Activated T-helper 9 cell treated with anti-CD3 and anti-CD28 coated beads, Interleukin-2, amount 50 U/mL, for 16 hours (primary cell): Measurements from ENCODE around the gene SLC24A5.
A peak's percentile ranks its signal among the peaks of the same experiment; 100 is the strongest.

Source experiments
- DNase-seq: peaks from one replicate; pipeline ENCODE4 v3.0.0-alpha.2; 2020; ENCODE audit warnings: low read depth

Gene SLC24A5

DNA sequence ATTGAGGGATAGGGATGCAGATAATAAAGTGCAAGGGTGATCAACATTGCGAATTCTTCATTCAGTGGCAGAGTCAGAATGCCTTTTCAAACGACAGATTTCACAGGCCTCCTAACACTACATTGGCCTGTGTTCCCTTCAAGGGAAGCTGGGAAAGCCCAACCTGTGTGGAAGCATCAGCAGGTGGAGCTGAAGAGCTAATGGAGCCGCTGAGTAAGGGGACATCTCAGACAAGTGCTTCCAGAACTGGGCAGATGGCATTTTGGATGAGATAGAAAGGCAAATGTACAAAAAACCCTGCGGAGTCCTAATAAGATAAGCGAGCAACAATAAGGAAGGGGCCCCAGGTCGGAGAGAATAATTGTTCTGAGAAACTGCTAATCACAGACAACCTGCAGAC is 8.5 kb upstream of the SLC24A5 start:
- no peak for DNase-seq

DNA sequence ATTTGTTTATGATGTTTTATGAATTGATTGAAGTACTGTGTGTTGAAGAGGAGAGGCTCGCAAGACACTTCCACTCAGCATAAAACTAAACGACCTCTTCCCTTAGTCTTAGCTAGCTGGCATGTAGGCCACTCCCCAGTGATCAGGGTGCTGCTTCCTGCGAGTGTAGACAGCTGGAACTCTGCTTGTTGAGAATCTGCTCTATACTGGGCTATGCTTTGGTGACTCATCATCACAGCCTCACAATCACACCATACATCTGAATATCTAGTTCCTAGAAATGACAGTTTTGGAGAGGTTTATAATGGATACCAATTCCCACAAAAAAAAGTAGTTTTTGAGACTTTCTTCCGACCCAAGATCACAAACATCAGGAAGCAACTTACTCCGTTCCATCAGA is 1.5 kb upstream of the SLC24A5 start:
- DNase-seq = no peak

DNA sequence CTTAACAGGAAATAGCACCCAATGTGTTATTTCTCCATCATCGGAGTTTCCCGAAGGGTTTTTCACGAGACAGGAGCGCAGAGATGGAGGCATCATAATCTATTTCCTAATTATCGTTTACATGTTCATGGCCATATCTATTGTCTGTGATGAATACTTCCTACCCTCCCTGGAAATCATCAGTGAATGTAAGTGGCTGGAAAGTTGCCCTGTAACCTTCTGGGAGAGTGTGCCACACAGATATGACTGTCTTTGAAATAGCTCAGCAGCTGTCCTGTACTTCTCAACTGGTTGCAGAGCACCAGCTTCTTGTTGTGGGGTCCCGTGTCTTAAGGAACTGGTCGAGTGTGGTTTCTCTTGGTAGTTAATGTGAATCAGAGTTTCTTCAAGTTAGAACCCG is 1.1 kb downstream of the SLC24A5 start:
- DNase-seq = no peak

DNA sequence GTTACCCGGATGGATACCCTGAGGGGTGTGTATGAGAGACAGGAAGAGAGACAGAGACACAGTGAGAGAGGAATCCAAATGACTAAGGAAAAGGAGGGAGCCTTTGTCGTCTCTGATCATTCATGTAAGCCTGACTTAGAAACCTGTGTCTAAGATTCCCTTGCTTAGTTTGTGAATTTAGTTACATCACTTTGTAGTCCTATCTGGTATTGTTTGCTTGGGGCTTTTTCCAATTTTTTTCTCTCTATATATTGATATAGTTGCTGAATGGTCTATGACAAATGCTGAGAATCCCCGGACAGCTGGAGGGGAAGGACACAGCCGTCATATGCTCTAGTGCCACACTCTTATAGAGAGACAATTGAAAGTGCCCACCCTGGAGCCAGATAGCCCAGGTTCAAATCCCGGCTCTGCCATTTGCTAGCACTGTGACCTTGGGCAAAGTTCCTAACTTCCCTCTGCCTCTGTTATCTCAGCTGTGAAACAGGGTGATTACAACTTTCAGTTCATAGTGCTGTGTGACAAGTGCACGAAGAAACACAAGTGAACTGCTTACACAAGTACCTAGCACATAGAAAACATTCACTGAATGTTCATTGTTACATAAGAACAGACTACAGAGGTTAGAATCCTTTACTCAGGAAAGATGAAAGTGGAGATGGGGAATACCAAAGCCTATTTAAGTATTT is 6.0 kb downstream of the SLC24A5 start:
- DNase-seq = no peak

DNA sequence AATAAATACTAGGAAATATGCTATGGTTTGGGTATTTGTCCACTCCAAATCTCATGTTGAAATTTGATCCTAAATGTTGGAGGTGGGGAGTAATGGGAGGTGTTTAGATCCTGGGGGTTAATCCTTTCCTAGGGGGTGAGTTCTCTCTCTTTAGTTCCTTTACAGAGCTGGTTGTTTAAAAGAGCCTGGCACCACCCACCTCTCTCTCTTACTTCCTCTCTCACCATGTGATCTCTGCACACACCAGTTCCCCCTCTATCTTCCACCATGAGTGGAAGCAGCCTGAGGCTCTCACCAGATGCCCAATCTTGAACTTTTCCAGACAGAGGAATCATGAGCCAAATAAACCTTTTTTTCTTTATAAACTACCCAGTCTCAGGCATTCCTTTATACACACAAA is 10.5 kb downstream of the SLC24A5 start:
- DNase-seq = no peak

DNA sequence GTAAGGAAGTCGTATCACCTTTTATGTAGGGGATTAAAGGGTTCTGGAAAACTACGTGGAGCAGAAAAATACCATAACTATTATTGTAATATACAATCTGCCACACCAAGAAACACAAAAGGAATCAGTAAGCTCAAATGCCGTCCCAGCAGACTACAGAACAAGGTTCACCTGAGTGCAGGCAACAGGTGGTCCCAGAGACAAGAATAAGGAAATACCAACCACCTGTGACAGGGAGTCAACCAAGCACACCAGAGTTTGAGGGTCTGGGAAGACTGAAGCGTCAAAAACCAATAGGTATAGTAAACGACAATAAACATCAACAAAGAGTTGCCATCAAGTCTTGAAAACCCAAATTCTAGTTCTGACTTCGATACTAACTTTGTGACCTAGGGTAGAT is 12.1 kb downstream of the SLC24A5 start:
- DNase-seq = no peak

DNA sequence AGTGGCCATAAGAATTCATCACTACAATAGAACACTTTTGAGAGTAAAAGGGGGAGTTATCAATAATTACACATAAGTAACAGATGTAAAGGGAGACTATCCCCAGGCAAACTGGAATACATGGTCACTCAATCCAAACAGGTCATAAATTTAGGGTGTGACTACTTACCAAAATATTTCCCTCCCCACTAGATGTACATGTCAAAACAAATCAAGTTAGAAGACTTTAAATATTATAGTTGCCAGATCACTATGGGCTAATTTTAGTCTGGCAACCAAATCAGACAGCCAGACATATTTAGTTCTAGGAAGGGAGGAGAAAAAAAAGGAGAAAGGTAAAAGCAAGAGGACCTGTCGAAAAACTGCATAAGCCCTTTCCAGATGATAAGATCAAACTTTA is 23.1 kb downstream of the SLC24A5 start:
- no peak for DNase-seq

DNA sequence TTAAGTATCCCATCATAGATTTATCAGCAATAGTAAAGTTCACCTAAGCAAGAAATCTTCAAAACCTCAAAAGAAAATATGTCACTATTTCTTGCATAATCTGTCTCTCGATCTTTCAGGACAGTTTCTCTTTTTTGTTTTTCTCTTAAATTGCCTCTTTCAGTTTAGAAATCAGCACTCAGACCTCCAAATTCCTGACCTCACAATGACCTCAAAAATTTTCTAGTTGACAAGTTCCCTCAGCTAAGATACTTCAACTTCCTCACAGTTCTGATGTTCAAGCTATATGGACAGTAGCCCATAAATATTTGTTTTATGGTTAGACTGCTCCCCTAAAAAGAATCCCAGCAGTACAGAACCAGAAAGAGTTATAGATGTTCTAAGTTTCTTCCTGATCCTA is 24.1 kb downstream of the SLC24A5 start:
- no peak for DNase-seq

DNA sequence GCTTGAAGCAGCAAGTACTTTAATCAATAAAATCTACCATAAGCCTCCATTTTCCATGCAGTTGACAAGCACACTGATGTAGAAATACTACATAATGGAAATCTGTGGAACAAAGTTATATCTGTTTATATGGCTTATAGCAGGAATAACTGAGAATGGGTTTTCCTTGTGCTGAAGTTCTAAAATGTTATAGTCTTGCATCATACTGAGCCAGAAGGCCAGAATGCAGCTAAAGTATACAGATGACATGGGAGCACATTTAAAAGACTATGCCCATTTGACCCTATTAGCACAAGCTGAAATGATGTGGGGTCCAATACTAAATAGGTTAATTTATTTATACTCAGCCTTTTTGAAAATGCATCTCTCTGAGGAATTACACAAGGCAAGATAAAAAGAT is 25.1 kb downstream of the SLC24A5 start:
- no peak for DNase-seq

DNA sequence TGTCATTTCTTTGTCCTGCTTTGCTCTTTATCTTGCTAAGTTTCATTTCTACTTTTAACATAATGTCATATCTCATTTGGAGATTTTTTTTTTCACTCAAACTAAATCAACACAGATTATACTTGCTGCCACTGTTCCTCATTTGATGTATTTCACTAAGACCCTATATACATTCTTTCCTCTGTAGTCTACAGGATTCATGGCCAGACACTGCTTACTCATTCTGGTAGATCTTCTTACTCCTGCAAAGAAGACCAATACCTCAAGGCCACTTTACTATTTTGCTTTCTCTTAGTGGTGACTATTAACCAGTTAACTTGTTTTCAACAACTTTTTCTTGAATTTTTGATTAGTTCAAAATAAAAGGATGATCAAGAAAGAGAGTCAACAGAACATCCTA is 26.6 kb downstream of the SLC24A5 start:
- no peak for DNase-seq

DNA sequence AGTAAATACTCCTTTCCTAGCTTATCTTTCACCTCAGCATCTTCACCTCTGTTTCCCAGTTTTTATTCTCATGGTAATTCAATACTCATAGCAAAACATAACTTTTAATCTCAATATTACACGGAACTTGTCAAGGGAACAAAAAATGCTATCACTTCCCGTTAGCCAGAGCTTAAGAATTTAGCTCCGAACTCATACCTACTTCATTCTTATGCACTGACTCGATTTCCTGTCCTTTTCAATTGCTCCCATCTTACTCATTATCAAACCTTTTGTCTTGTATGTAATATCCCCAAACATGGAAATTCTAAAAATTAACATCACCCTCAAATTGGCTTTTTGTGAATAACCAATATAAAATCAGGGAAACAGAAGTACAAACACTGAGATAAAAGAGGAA is 29.1 kb downstream of the SLC24A5 start:
- DNase-seq = no peak

DNA sequence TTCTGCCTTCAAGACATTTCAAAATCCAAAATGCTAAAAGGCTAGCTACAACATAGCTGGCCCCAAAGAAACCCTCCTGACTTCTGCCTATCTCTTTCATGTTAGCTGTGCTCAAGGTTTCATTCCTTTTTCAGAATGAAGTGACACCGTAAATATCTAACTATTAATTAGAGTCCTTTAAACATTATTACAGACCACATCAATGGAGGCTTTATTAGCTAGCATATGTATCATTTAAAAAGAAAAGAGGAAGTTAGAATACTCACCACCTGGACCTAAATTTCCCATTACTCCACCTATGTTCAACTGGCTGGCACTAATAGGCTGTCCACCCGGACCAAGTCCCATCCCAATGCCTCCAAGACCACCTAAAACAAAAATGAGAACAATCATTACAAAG is 32.7 kb downstream of the SLC24A5 start:
- no peak for DNase-seq

DNA sequence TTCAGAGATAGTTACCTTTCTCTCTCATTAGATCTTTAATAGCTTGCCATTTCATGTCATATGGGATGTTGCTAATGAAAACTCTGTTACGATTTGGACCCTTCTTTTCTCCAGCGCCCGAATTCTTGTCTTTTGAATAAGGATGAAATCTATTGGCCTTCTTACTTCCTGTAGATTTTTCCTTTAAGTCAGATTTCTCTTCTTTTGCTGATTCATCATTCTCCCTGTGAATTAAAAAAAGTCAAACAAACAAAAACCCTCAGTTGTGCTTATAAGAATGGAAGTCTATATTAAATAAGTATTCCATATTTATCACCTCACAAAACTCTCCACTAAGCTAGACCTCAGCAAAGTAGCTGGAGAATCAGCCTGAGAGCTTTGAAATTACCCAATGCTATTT is 47.8 kb downstream of the SLC24A5 start:
- no peak for DNase-seq

DNA sequence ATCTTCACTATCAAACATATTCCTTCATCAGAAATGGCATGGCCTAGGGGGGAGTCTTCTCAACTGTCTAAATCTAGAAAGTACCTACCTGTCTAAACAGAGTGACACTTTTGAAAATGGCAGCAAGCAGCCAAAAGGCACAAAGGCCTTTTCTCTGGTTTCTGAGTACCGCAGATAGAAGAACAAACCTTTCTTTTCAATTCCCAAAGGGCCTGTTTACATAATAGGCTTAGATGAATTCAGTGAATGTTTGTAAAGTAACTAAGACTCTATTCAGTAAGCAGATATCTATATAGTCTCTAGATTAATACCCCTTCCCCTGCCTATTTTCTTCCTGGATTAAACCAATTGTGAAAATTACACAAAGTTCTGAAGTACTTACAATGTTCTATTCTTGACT is 50.2 kb downstream of the SLC24A5 start:
- DNase-seq = no peak

DNA sequence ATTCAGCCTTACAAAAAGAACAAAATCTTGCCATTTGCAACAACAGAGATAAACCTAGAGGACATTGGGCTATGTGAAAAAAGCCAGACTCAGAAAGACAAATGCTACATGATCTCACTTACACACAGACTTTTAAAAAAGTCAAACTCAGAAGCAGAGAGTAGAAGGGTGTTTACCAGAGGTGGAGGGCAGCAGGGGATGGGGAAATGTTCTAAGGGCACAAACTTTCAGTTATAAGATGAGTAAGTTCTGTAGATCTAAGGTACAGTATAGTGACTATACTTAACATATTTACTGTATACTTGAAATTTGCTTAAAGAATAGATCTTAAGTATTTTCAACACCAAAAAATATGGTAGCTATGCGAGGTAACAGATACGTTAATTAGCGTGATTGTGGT is 54.3 kb downstream of the SLC24A5 start:
- DNase-seq = no peak

DNA sequence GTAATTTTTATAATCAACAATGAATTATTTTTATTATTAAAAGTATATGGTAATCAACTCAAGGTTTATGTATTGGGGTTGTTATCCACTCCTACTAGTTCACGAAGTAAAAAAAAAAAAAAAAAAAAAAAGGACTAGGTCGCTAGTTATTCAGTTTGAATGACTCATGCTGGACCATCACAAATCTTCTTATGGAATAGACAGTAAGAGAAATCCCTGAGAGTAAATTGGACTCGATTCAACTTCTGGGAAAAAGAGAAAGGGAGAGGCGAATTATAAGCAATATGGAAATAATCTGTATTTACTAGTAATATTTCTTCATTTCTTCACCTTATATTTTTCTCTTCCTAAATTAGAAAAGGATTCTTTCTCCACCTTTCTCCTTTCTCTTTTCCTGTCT is 55.3 kb downstream of the SLC24A5 start:
- DNase-seq = no peak

DNA sequence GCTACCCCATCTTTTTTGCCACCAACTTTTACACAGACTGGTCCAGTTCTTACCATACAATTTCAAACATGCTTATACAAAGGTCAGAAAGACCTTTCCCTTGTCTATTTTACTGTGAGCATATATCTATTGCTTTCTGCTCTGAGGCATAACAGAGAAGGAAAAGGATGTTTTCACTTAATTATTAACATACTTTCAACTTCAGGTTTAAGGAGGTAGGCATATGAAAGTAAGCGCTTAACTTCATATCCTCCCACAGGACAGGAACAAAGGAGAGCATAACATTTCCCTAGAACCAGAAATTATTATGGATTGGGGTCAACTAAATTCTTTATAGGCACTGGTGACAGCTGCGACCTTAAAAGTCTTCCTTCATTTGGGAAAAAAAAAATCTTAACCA is 56.2 kb downstream of the SLC24A5 start:
- DNase-seq = no peak

DNA sequence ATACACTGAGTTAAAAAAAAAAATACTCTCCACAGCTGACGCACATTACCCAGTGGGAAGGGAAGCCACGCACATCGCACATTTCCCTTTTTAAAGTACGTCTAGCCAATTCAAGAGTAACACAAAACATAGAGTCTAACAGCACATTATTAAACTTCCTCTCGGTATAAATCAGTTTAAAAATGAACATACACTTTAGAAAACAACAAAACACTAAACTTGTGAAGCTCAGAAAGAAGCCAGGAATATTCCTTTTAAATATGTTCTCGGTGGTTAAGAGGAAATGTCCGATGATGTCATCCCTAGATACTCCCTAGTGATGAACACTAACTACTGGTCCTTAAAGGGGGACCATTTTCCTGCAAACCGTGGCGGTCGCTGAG is 56.6 kb downstream of the SLC24A5 start:
- no peak for DNase-seq

DNA sequence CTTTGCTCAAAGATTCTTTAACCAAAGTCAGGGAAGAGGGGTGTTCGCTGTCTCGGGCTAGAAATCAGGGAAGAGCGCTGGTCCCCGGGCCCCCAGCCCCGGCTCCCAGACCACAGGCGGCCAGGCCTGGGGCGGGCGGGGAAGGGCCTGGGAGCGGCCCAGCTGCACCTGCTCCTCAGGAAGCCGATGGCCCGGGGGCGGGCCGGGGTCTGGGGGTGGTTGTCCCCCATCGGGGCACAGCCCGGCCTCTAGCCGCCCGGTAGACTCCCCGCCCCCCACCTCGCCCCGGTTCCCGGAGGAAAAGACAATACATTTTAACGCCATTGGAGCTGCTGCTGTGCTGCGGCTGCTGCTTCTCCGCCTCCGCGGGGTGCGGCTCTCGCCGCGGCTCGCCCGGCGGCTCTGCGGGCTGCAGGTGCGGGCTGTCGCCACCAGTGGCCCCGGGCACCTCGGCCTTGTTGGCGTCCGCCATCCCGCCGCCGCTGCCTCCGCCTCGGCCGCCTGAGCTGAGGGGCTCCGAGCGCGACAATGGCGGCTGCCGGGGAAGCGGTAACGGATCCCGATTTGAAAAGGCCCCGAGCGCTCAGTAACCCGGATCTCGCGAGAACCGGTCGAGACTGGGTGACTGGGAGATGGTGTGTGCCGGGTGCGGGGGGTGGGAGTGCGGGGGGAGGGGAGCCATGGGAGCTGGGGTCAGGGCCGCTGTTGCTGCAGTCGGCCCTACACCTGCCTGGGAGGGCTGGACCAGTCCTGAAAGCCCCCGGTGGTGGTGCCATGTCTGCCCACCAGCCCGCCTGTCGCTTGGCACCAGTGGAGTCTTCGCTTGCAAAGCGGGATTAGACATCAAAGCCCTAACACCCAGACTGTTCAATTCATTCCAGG is 57.2 kb downstream of the SLC24A5 start, which contains the start of gene MYEF2:
MYEF2 (minus strand) TSS at position 530 of the 882 bp plus-strand sequence; CDS start at position 472, 58 bp downstream.
- DNase-seq = peak; percentile 32

DNA sequence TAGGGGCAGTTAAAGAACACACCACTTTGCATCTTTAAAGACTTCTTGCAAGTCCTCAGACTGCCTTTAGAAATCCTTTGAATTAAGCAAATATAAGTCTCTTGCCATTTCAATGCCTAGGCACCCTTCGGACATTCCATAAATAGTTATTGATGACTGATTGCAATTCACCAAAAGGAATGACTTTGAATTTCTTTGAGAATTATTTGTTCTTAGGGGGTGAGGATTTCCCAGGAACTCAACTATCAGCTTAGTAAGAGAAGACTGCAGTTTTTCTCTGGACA is 57.8 kb downstream of the SLC24A5 start:
- DNase-seq = no peak

DNA sequence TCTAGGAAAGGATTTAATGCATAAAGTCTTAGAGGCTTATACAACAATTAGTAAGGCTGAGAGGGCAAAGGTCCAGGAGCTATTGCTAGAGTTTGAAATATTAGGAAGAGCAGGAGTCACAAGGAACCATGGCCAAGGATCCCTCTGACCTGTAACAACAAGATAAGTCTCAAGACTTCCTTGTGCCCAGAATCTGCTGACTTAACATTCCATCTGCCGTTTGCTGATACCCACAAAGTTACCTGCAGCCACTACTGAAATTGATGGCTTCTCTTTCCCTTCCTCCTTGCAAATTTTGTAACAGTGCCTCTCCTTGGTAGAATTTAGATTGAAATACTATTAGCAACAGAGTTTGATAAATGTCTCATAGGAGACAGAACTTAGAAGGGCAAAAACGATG is 62.0 kb downstream of the SLC24A5 start:
- no peak for DNase-seq

DNA sequence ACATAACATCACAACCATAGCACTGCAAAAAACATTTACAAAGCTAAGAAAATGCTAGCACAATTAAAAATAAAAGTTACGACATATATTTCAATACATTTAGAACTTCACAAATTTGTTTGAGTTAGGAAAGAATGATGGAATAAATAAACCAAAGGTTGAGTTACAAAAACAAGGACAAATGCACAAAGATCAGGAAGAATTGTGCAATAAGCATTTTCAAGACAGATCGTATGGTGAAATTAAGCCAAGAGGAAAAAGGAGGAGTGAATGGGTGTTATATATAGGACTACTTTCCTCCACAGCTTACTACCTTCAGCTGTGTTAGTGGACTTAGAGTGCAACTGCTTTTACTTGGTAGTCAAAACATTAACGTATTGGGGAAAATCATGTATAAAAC is 64.7 kb downstream of the SLC24A5 start:
- no peak for DNase-seq

DNA sequence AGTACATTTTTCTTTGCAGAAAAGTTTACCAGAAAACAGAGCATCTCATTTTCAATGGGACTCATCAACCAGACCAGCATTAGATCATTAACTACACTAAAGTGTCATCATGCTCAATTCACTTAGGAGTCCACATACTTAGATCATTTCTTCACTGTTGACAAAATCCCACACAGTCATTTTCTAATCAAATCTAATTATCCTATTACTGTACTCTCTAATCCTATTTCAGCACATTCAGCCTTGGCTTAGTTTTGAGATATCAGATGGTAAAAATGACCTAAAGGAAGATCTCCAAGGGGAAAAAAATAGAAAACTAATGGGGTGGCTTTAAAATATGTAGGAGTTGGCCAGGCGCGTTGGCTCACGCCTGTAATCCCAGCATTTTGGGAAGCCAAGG is 65.5 kb downstream of the SLC24A5 start:
- no peak for DNase-seq
